ENCODE measurements around the gene ALKBH1.

DNA sequence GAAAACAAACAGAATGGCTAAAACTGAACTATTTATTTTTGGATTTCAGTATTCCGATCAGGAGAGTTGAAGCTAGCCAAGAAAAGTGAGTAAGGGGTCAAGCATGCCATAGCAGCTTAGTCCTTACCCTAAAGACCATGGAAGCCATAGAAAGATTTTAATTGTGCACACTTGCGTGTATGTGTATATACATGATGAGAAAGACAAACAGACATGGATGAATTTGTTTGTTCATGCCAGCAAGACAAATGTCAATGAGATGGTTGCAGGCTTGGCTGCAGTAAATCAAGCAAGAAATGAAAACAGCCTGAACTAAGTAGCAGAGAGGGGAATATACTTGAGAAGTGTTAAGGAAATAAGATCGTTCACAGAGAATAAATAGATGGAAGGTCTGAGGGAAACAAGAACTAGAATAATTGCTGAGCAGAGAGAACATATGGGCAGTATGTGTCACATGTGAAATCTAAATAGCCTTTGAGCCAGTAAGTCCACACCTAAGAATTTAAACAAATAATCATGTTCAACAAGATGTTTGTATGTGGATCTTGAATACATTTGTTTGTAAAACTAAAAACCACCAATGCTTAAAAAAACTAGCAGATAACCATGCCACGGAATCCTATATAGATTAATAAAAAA is 38.4 kb upstream of the ALKBH1 start:
- TF ChIP-seq, protein P1, sequence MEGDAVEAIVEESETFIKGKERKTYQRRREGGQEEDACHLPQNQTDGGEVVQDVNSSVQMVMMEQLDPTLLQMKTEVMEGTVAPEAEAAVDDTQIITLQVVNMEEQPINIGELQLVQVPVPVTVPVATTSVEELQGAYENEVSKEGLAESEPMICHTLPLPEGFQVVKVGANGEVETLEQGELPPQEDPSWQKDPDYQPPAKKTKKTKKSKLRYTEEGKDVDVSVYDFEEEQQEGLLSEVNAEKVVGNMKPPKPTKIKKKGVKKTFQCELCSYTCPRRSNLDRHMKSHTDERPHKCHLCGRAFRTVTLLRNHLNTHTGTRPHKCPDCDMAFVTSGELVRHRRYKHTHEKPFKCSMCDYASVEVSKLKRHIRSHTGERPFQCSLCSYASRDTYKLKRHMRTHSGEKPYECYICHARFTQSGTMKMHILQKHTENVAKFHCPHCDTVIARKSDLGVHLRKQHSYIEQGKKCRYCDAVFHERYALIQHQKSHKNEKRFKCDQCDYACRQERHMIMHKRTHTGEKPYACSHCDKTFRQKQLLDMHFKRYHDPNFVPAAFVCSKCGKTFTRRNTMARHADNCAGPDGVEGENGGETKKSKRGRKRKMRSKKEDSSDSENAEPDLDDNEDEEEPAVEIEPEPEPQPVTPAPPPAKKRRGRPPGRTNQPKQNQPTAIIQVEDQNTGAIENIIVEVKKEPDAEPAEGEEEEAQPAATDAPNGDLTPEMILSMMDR (IDR thresholded peaks at IDR 0.05; ENCODE audit: poor library complexity, severe bottlenecking), result no peak
- TF ChIP-seq RAD21 (conservative IDR thresholded peaks at IDR 0.05) (no peak), EZH2 (IDR thresholded peaks at IDR 0.05; ENCODE audit: borderline replicate concordance, insufficient read depth, low read length, poor library complexity, severe bottlenecking) (no peak), POLR2AphosphoS5 (IDR thresholded peaks at IDR 0.05) (no peak), SMC3 (conservative IDR thresholded peaks at IDR 0.05; ENCODE audit: poor library complexity) (no peak)

Measured in neural cell (in vitro differentiated cells).